Measurements from ENCODE around the gene ATRNL1. TPM values are rescaled to one million over a fixed set of nuclear protein-coding genes. Genes with fewer than 3 reads are reported as not detected.

The ATRNL1 gene
- total and polyA plus RNA-seq, 2 of the 8 experiments (the other 6 are each of a cell fraction or from before 2014, with no cell fraction given) = 5.1 to 17.6 TPM

DNA sequence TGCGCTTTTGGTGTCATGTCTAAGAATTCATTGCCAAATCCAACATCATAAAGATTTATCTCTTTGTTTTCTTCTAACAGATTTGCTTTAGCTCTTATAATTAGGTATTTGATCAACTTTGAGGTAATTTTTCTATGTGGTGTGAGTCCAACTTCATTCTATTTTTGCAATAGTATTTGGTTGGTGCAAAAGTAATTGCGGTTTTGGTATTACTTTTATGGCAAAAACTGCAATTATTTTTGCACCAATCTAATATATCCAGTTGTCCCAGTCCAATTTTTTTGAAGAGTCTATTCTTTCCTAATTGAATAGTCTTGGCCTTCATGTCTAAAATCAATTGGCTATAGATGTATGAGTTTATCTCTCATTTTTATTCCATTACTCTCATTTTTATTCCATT lies 535.5 kb downstream of the ATRNL1 start:
- no peak overlapping the region for H3K4me2 ChIP-seq (ENCODE audit: insufficient read depth in 1 of 2, low read depth in 2 of 2, low read length in 2 of 2)
- no peaks in the 10 kb centered on the region for H3K9me3 ChIP-seq (ENCODE audit: insufficient read depth in 2 of 2, low read depth in 1 of 2, low read length in 1 of 2)
- no peak overlapping the region for H2BK120ac ChIP-seq (replicated peaks; ENCODE audit: low read depth, low read length)
- no peak overlapping the region for H3K23ac ChIP-seq (ENCODE audit: insufficient read length)
- no peaks in the 10 kb centered on the region for H3K4me1 ChIP-seq (replicated peaks in 1 of 4; ENCODE audit: control insufficient read depth in 3 of 4, insufficient read depth in 4 of 4, low read length in 3 of 4)
- H3K4ac ChIP-seq (replicated peaks; ENCODE audit: insufficient read length, low read depth, low read length) = no peak overlapping the region
- no peak overlapping the region for H3K4me3 ChIP-seq (ENCODE audit: extremely low read depth in 1 of 4, insufficient read depth in 2 of 4, low read depth in 3 of 4, low read length in 4 of 4)
- no peak overlapping the region for H2AK5ac ChIP-seq (ENCODE audit: low read depth, low read length)
- no peak overlapping the region for H3K27ac ChIP-seq (ENCODE audit: low read depth, low read length)
- H2BK20ac ChIP-seq (ENCODE audit: low read length) = no peak overlapping the region
- no peaks in the 10 kb centered on the region for H3K36me3 ChIP-seq (ENCODE audit: control insufficient read depth in 2 of 4, insufficient read depth in 4 of 4, low read length in 3 of 4)
- DNase-seq (ENCODE audit: low read depth in 1 of 2, low spot score in 2 of 2) = no peak
- CTCF ChIA-PET (ENCODE audit: partially characterized antibody) = no interaction called here
- POLR2A ChIA-PET (ENCODE audit: partially characterized antibody) = no interaction called here
- no peak overlapping the region for H4K5ac ChIP-seq (ENCODE audit: insufficient read length, low read depth, low read length)
- H3K27me3 ChIP-seq (replicated peaks in 1 of 4; ENCODE audit: control insufficient read depth in 3 of 4, extremely low read depth in 1 of 4, insufficient read depth in 3 of 4, low read length in 3 of 4) = no peaks in the 10 kb centered on the region
- no peak overlapping the region for H3K18ac ChIP-seq (ENCODE audit: extremely low read depth, low read length)
- no peak overlapping the region for H2BK5ac ChIP-seq (ENCODE audit: low read depth, low read length)
- no peaks in the 10 kb centered on the region for H3K79me1 ChIP-seq (ENCODE audit: low read depth, low read length)
- no peaks in the 10 kb centered on the region for H4K20me1 ChIP-seq (replicated peaks in 1 of 2; ENCODE audit: control insufficient read depth in 1 of 2, insufficient read depth in 2 of 2, low read length in 2 of 2)
- no peak overlapping the region for H2AFZ ChIP-seq (ENCODE audit: low read length)
- no peak overlapping the region for H3K56ac ChIP-seq (replicated peaks; ENCODE audit: insufficient read length, low read depth, low read length)
- 71% methylated on average over 2 of the region's 2 CpGs; no CpG with 5 or more reads in 1 of the 2 experiments for WGBS, 2 experiments (ENCODE audit: extremely low coverage in 1 of 2, insufficient coverage in 1 of 2, insufficient read length in 1 of 2, insufficient replicate concordance in 2 of 2, low coverage in 1 of 2, low lambda C conversion rate in 2 of 2, missing lambda C conversion rate in 1 of 2)
- H4K91ac ChIP-seq (replicated peaks; ENCODE audit: insufficient read length, low read length) = no peak overlapping the region
- no peaks in the 10 kb centered on the region for H3K23me2 ChIP-seq (ENCODE audit: low read depth, low read length)
- no peak overlapping the region for H4K8ac ChIP-seq (ENCODE audit: extremely low read depth, insufficient read depth, low read length)
- no peak overlapping the region for H2BK12ac ChIP-seq (ENCODE audit: low read depth, low read length)
- H3K9ac ChIP-seq (replicated peaks in 1 of 4; ENCODE audit: extremely low read depth in 1 of 4, low read depth in 3 of 4, low read length in 3 of 4) = no peak overlapping the region
- TF ChIP-seq RBBP5 (IDR thresholded peaks at IDR 0.05; ENCODE audit: borderline replicate concordance, low read depth, low read length) (no peak), CBX8 (IDR thresholded peaks at IDR 0.05; ENCODE audit: borderline replicate concordance, low read depth, low read length) (no peak), RAD21 (IDR thresholded peaks at IDR 0.05 in 1 of 2, conservative IDR thresholded peaks at IDR 0.05 in 1 of 2; ENCODE audit: low read depth in 2 of 2, low read length in 2 of 2) (no peak), YY1 (IDR thresholded peaks at IDR 0.05; ENCODE audit: low read depth, low read length) (no peak), BACH1 (IDR thresholded peaks at IDR 0.05; ENCODE audit: low read length) (no peak), SRF (IDR thresholded peaks at IDR 0.05; ENCODE audit: low read depth, low read length) (no peak), HDAC6 (IDR thresholded peaks at IDR 0.05; ENCODE audit: low read depth, low read length) (no peak), MAFK (IDR thresholded peaks at IDR 0.05; ENCODE audit: low read depth, low read length) (no peak), CREB1 (IDR thresholded peaks at IDR 0.05) (no peak)
- no peaks in the 10 kb centered on the region for H3K79me2 ChIP-seq (ENCODE audit: control insufficient read depth in 1 of 2, insufficient read depth in 2 of 2, low read length in 2 of 2)
- FAIRE-seq = no peak
- H2BK15ac ChIP-seq (ENCODE audit: low read length) = no peak overlapping the region
- no peak overlapping the region for H3K14ac ChIP-seq (ENCODE audit: insufficient read length)

Measured in H1 (cell line).